Hematopoietic multipotent progenitor cell treated with erythropoietin and hydrocortisone succinate and interleukin-3 and kit ligand, for 4 days (in vitro differentiated cells): Measurements from ENCODE around the gene FAT2.

ENCODE experiments used
- DNase-seq: peaks from one replicate; pipeline ENCODE4 v3.0.0-alpha.2; 2015

FAT2 gene

GRCh38 chr5:151550146-151550545 lies 41.0 kb downstream of the FAT2 start:
- no peak for DNase-seq

- no peak for DNase-seq
These were observed 41.4 kb downstream of the FAT2 start for GRCh38 chr5:151549713-151550112.

DNA sequence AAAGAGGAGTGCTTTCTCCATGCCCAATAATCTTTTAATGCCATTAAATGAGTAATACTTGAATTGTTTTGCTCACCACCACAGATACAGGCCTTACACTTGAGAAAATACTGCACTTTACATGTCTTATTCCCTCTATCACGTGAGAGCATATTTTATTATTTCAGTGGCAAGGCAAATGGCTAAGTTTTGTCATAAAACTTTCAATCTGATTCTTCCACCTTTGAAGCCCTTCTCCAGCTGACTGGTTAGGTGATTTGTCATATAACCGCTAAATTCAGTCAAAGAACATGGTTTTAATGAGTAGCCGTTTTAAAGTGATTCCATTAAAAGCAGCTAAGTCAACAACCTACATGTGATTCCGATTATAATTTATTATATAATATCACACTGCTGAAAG lies 43.8 kb downstream of the FAT2 start:
- no peak for DNase-seq

- no peak for DNase-seq
These were observed 49.6 kb downstream of the FAT2 start for GRCh38 chr5:151541571-151541970.
